CD4-positive, alpha-beta T cell treated with Interleukin-17A for 1 hour (primary cell): ENCODE measurements around the gene MCAT.
A peak's percentile ranks its signal among the peaks of the same experiment; 100 is the strongest.

ENCODE experiments used
- DNase-seq: peaks from one replicate; pipeline ENCODE4 v3.0.0-alpha.2; 2020

MCAT gene

GRCh38 chr22:43088627-43088983 lies 54.6 kb downstream of the MCAT start:
- no peak for DNase-seq

- peak; percentile 49 for DNase-seq
These were observed 57.3 kb downstream of the MCAT start for GRCh38 chr22:43085658-43086606.
